GM12878 (cell line): Measurements from ENCODE around the gene TANC1. TPM values are rescaled to one million over a fixed set of nuclear protein-coding genes. Genes with fewer than 3 reads are reported as not detected.

Experiments used
- ATAC-seq: fragments of 200-7000 bp; cut with Tn5 transposase; 3 replicates; pipeline ENCODE4 v1.9.1; 2020; ENCODE audit warnings: mild to moderate bottlenecking, moderate library complexity
- BruUV-seq: library from RNA; stranded (reverse); fragments of 400-500 nt; replicated peaks from 2 replicates; lab custom pipeline; 2021; lab: Mats Ljungman, UMichigan
- CTCF ChIA-PET: fragments of 300-600 bp; sonication (Branson Sonifier 250); formaldehyde crosslinking; extraction: SDS; loops from one replicate; lab custom pipeline; 2021; ENCODE audit warnings: inconsistent platforms; lab: Yijun Ruan, JAX
- POLR2A ChIA-PET: fragments of 350-600 bp; formaldehyde crosslinking; extraction: SDS; loops from one replicate; lab custom pipeline; 2021; ENCODE audit warnings: inconsistent platforms; lab: Charles Lee
- RAD21 ChIA-PET: fragments of 300-600 bp; sonication (Branson Sonifier 250); formaldehyde crosslinking; loops from one replicate; lab custom pipeline; 2023; ENCODE audit warnings: antibody characterized with exemption; ENCODE audit not compliant: unreplicated experiment; lab: Charles Lee
- SMC1A ChIA-PET: fragments of 300-600 bp; sonication (Branson Sonifier 250); formaldehyde crosslinking; loops from one replicate; lab custom pipeline; 2023; ENCODE audit not compliant: unreplicated experiment, uncharacterized antibody; lab: Charles Lee
- DNase-seq: peaks from one replicate; pipeline ENCODE4 v3.0.0-alpha.2; 2011; ENCODE audit warnings: low read depth, low spot score
- FAIRE-seq: peaks from 3 replicates; lab custom pipeline; 2011; peaks lifted over from hg19 to GRCh38; lab: Jason Lieb, UNC
- H2AFZ ChIP-seq: 2 replicates; pipeline ENCODE4 v1.6.0; 2011; ENCODE audit warnings: low read depth, low read length, control low read depth; ENCODE audit not compliant: control insufficient read depth
- H3K27ac ChIP-seq: 2 replicates; pipeline ENCODE4 v1.5.1; 2011; ENCODE audit warnings: control low read depth; ENCODE audit not compliant: control insufficient read depth, insufficient read depth
- H3K27me3 ChIP-seq, 2 experiments: replicated peaks in 1 of 2; 2 replicates each; pipeline versions ENCODE4 v1.6.0 to v1.6.1; 2011; ENCODE audit warnings: low read length in 1 of 2; ENCODE audit not compliant: control insufficient read depth in 2 of 2, insufficient read depth in 2 of 2
- H3K36me3 ChIP-seq, 2 experiments: 2 replicates each; pipeline ENCODE4 v1.5.1; 2011; ENCODE audit warnings: low read length in 1 of 2; ENCODE audit not compliant: control insufficient read depth in 2 of 2, insufficient read depth in 2 of 2
- H3K4me1 ChIP-seq: 2 replicates; pipeline ENCODE4 v1.6.1; 2011; ENCODE audit warnings: mild to moderate bottlenecking, low read length, moderate library complexity, mixed read lengths; ENCODE audit not compliant: control insufficient read depth, insufficient read depth
- H3K4me2 ChIP-seq: 2 replicates; pipeline ENCODE4 v1.6.0; 2011; ENCODE audit warnings: control low read depth; ENCODE audit not compliant: control insufficient read depth, insufficient read depth
- H3K4me3 ChIP-seq: fragments of 200-600 bp; sonication (generic); 2 replicates; pipeline ENCODE4 v1.5.1; 2016
- H3K79me2 ChIP-seq: 2 replicates; pipeline ENCODE4 v1.6.0; 2011; ENCODE audit warnings: low read length; ENCODE audit not compliant: control insufficient read depth, insufficient read depth
- H3K9ac ChIP-seq: 2 replicates; pipeline ENCODE4 v1.8.0; 2011; ENCODE audit warnings: low read length, control low read depth, mixed read lengths; ENCODE audit not compliant: control insufficient read depth, insufficient read depth
- H3K9me3 ChIP-seq: replicated peaks from 3 replicates; pipeline ENCODE4 v1.5.1; 2011; ENCODE audit warnings: mild to moderate bottlenecking, low read length; ENCODE audit not compliant: control insufficient read depth, insufficient read depth
- H4K20me1 ChIP-seq: 2 replicates; pipeline ENCODE4 v1.6.0; 2011; ENCODE audit not compliant: control insufficient read depth, insufficient read depth
- ATF2 ChIP-seq: IDR thresholded peaks from 2 replicates; pipeline ENCODE4 v1.6.1; 2012; ENCODE audit warnings: low read length, inconsistent platforms
- CEBPZ ChIP-seq: fragments of 150-350 bp; IDR thresholded peaks from 2 replicates; pipeline ENCODE4 v1.6.1; 2016; ENCODE audit warnings: low read depth, low read length
- CTCF ChIP-seq, 3 experiments: IDR thresholded peaks in 2 of 3; conservative IDR thresholded peaks in 1 of 3; 2 replicates each; pipeline ENCODE4 v1.5.1; 2011; ENCODE audit warnings: low read depth in 3 of 3, low read length in 3 of 3, mild to moderate bottlenecking in 3 of 3, control low read depth in 2 of 3, moderate library complexity in 2 of 3, inconsistent platforms in 1 of 3, mixed read lengths in 1 of 3; ENCODE audit not compliant: control insufficient read depth in 2 of 3, insufficient read depth in 1 of 3; ENCODE audit errors: extremely low read depth in 1 of 3
- ETV6 ChIP-seq, 2 experiments: fragments of 450-650 bp in 1 of 2; IDR thresholded peaks in 1 of 2; conservative IDR thresholded peaks in 1 of 2; 2 replicates each; pipeline ENCODE4 v1.6.1; 2014; ENCODE audit warnings: antibody characterized with exemption in 1 of 2, borderline replicate concordance in 1 of 2, low read depth in 1 of 2, mild to moderate bottlenecking in 1 of 2, moderate library complexity in 1 of 2
- GATAD2B ChIP-seq: fragments of 450-650 bp; conservative IDR thresholded peaks from 2 replicates; pipeline ENCODE4 v1.6.1; 2017; ENCODE audit warnings: low read depth, mild to moderate bottlenecking, moderate library complexity
- MTA2 ChIP-seq: fragments of 450-650 bp; IDR thresholded peaks from 2 replicates; pipeline ENCODE4 v1.6.1; 2016; ENCODE audit warnings: low read depth, mild to moderate bottlenecking, moderate library complexity
- NFYB ChIP-seq: IDR thresholded peaks from 2 replicates; pipeline ENCODE4 v1.6.1; 2011; ENCODE audit warnings: low read depth, mild to moderate bottlenecking, low read length, improper control_type of control experiment, moderate library complexity; ENCODE audit not compliant: insufficient read depth
- NRF1 ChIP-seq: conservative IDR thresholded peaks from 2 replicates; pipeline ENCODE4 v1.6.1; 2011; ENCODE audit warnings: mild to moderate bottlenecking, low read depth, low read length, improper control_type of control experiment
- POLR2AphosphoS5 ChIP-seq: IDR thresholded peaks from 2 replicates; pipeline ENCODE4 v1.6.1; 2011; ENCODE audit warnings: mild to moderate bottlenecking, low read length, inconsistent platforms
- POU2F2 ChIP-seq: IDR thresholded peaks from 3 replicates; pipeline ENCODE4 v1.6.1; 2011; ENCODE audit warnings: low read depth, mild to moderate bottlenecking, low read length, borderline replicate concordance
- RBBP5 ChIP-seq: fragments of 200-600 bp; sonication (generic); conservative IDR thresholded peaks from 2 replicates; pipeline ENCODE4 v1.6.1; 2016
- TARDBP ChIP-seq: IDR thresholded peaks from 2 replicates; pipeline ENCODE4 v1.6.1; 2016; ENCODE audit warnings: borderline replicate concordance
- YBX1 ChIP-seq: fragments of 450-650 bp; IDR thresholded peaks from 2 replicates; pipeline ENCODE4 v1.6.1; 2016; ENCODE audit warnings: antibody characterized with exemption
- YY1 ChIP-seq: IDR thresholded peaks from 2 replicates; pipeline ENCODE4 v1.6.1; 2011; ENCODE audit warnings: low read depth, mild to moderate bottlenecking, low read length
- ZBED1 ChIP-seq: IDR thresholded peaks from 2 replicates; pipeline ENCODE4 v1.6.1; 2016; ENCODE audit warnings: borderline replicate concordance
- ZNF274 ChIP-seq: IDR thresholded peaks from one replicate; pipeline ENCODE4 v1.8.0; 2011; ENCODE audit not compliant: insufficient read length, insufficient read depth
- WGBS: methylation state at CpG from one replicate; pipeline ENCODE4 v1.1.6; 2016; ENCODE audit warnings: low lambda C conversion rate; ENCODE audit not compliant: insufficient replicate concordance, insufficient coverage; ENCODE audit errors: missing lambda C conversion rate; 5-methylcytosine and 5-hydroxymethylcytosine counted together
- in situ Hi-C: fragments of 300-500 bp; cut with MboI; formaldehyde crosslinking; loops from 9 replicates; pipeline ENCODE4 v1.14.3; 2018; ENCODE audit warnings: mixed read lengths
- intact Hi-C: fragments of 100-400 bp; cut with micrococcal nuclease; formaldehyde crosslinking; loops from one replicate; pipeline ENCODE4 v1.14.2; 2022; ENCODE audit not compliant: unreplicated experiment
- polyA plus RNA-seq, 11 experiments: library from polyadenylated mRNA; depleted of rRNA in 4 of 11; unstranded in 6 of 11; stranded (reverse) in 5 of 11; fragments of >200 nt; fragmentation: Nextera tagmentation in 4 of 11; fragmentation: Illumina TruSeq in 1 of 11; extraction: Ambion mirVana in 4 of 11; extraction: Trizol in 1 of 11; gene quantifications; 1 replicate in 1 of 11; 2 replicates in 10 of 11; pipeline versions ENCODE4 v1.2.1 to v1.2.3, GENCODE V29; 2011 to 2016; ENCODE audit warnings: inconsistent platforms in 2 of 11, missing spikeins in 2 of 11, low read depth in 1 of 11
- total RNA-seq, 4 experiments: library from RNA; depleted of rRNA in 3 of 4; stranded (reverse); fragments of >200 nt in 3 of 4; fragmentation: Illumina TruSeq in 1 of 4; extraction: Trizol in 1 of 4; gene quantifications; 2 replicates each; pipeline versions ENCODE4 v1.2.1 to v1.2.3, GENCODE V29; 2013 to 2021

The TANC1 gene
- total and polyA plus RNA-seq, 10 of the 15 experiments (the other 5 are each of a cell fraction or from before 2014, with no cell fraction given), result 0.05 to 5.0 (median 0.34) TPM

- peaks cover 6% of the 10 kb centered on the region for H3K79me2 ChIP-seq
- no TSS peak for BruUV-seq
- no peak overlapping the region for H3K4me3 ChIP-seq
- CTCF ChIA-PET, result no interaction called here
- over 99% methylated on average over 6 of the region's 6 CpGs for WGBS
- TF ChIP-seq ETV6 (conservative IDR thresholded peaks at IDR 0.05 in 1 of 2, IDR thresholded peaks at IDR 0.05 in 1 of 2; ENCODE audit: borderline replicate concordance in 1 of 2, low read depth in 1 of 2), result no peak
- TF ChIP-seq MTA2, result no peak
- no peak for TF ChIP-seq POLR2AphosphoS5
- TF ChIP-seq YY1, result no peak
- no peak for TF ChIP-seq GATAD2B
- TF ChIP-seq POU2F2, result no peak
- TF ChIP-seq ZNF274, result no peak
- TF ChIP-seq NFYB, result no peak
- no peak for TF ChIP-seq YBX1
- TF ChIP-seq CTCF (IDR thresholded peaks at IDR 0.05 in 2 of 3, conservative IDR thresholded peaks at IDR 0.05 in 1 of 3; ENCODE audit: control insufficient read depth in 2 of 3, extremely low read depth in 1 of 3, insufficient read depth in 1 of 3, low read depth in 3 of 3, low read length in 3 of 3), result no peak
- TF ChIP-seq ATF2, result no peak
- no peak for TF ChIP-seq NRF1
- TF ChIP-seq CEBPZ, result no peak
- no peak for TF ChIP-seq TARDBP
- no peak for TF ChIP-seq RBBP5
- no peak for TF ChIP-seq ZBED1
- H3K9ac ChIP-seq, result no peak overlapping the region
- in situ Hi-C loops, result no loop called here
- no peaks in the 10 kb centered on the region for H3K36me3 ChIP-seq
- no peak for DNase-seq
- peaks cover 10% of the 10 kb centered on the region for H3K4me1 ChIP-seq
- H2AFZ ChIP-seq, result no peak overlapping the region
- H4K20me1 ChIP-seq, result no peaks in the 10 kb centered on the region
- ATAC-seq, result no peak
- no peak overlapping the region for H3K27ac ChIP-seq
- SMC1A ChIA-PET, result interaction anchor here (0.9 kb wide), 1 partner anchor 37 kb away, joined by 3 read pairs; no protein-coding TSS in a partner anchor
- POLR2A ChIA-PET, result no interaction called here
- no peak for FAIRE-seq
- H3K27me3 ChIP-seq, result no peaks in the 10 kb centered on the region
- H3K4me2 ChIP-seq, result no peak overlapping the region
- RAD21 ChIA-PET, result no interaction called here
- intact Hi-C loops, result no loop called here
- H3K9me3 ChIP-seq, result peaks cover 4% of the 10 kb centered on the region; the same call in 2 of the 3 replicates
These were observed 312.6 kb downstream of the TANC1 start for GRCh38 chr2:159281002-159281401.
